Endothelial cell of umbilical vein (primary cell): ENCODE results near the gene FAM210A. TPM values are rescaled to one million over a fixed set of nuclear protein-coding genes. Genes with fewer than 3 reads are reported as not detected.

Source experiments
- BruUV-seq: library from RNA; stranded (reverse); fragments of 400-500 nt; replicated peaks from 2 replicates; lab custom pipeline; 2021; lab: Mats Ljungman, UMichigan
- CTCF ChIA-PET: fragments of 300-600, 350-600 bp; sonication (Branson Sonifier 250); formaldehyde crosslinking; loops from one replicate; lab custom pipeline; 2021; ENCODE audit warnings: antibody characterized with exemption, inconsistent platforms; lab: Charles Lee
- POLR2A ChIA-PET: fragments of 300-600, 350-600 bp; sonication (Branson Sonifier 250); formaldehyde crosslinking; loops from one replicate; lab custom pipeline; 2021; ENCODE audit warnings: antibody characterized with exemption, inconsistent platforms; lab: Charles Lee
- DNase-seq: peaks from one replicate; pipeline ENCODE4 v3.0.0-alpha.2; 2011; ENCODE audit warnings: low read depth, low spot score
- FAIRE-seq: peaks from 2 replicates; lab custom pipeline; 2011; peaks lifted over from hg19 to GRCh38; lab: Jason Lieb, UNC
- H2AFZ ChIP-seq: 2 replicates; pipeline ENCODE4 v1.6.0; 2012; ENCODE audit warnings: low read depth, low read length, control low read depth, inconsistent platforms
- H3K27ac ChIP-seq: 2 replicates; pipeline ENCODE4 v1.5.1; 2011; ENCODE audit warnings: low read depth, mild to moderate bottlenecking, control low read depth, low read length, moderate library complexity; ENCODE audit not compliant: insufficient read depth
- H3K27me3 ChIP-seq, 2 experiments: 2 replicates each; pipeline versions ENCODE4 v1.6.0 to v1.6.1; 2011; ENCODE audit warnings: low read length in 2 of 2, mixed read lengths in 1 of 2; ENCODE audit not compliant: control insufficient read depth in 2 of 2, insufficient read depth in 2 of 2
- H3K36me3 ChIP-seq, 2 experiments: 2 replicates in 1 of 2; 3 replicates in 1 of 2; pipeline ENCODE4 v1.5.1; 2011; ENCODE audit warnings: low read length in 2 of 2, mild to moderate bottlenecking in 1 of 2, moderate library complexity in 1 of 2; ENCODE audit not compliant: control insufficient read depth in 2 of 2, insufficient read depth in 2 of 2; ENCODE audit errors: extremely low read depth in 1 of 2
- H3K4me1 ChIP-seq: 3 replicates; pipeline ENCODE4 v1.5.1; 2011; ENCODE audit warnings: mild to moderate bottlenecking, low read length; ENCODE audit not compliant: control insufficient read depth, insufficient read depth; ENCODE audit errors: extremely low read depth
- H3K4me2 ChIP-seq: 2 replicates; pipeline ENCODE4 v1.6.1; 2011; ENCODE audit warnings: low read length, control low read depth, mixed read lengths; ENCODE audit not compliant: insufficient read depth
- H3K4me3 ChIP-seq, 3 experiments: fragments of 200-600 bp in 1 of 3; sonication (generic), shearing (Covaris generic) in 1 of 3; replicated peaks in 1 of 3; 2 replicates each; pipeline ENCODE4 v1.5.1; 2011 to 2016; ENCODE audit warnings: control low read depth in 3 of 3, low read length in 3 of 3, mild to moderate bottlenecking in 2 of 3, inconsistent platforms in 1 of 3, low read depth in 1 of 3, moderate library complexity in 1 of 3; ENCODE audit not compliant: insufficient read depth in 1 of 3
- H3K79me2 ChIP-seq: 2 replicates; pipeline ENCODE4 v1.6.0; 2012; ENCODE audit warnings: low read length, inconsistent platforms; ENCODE audit not compliant: control insufficient read depth, insufficient read depth
- H3K9ac ChIP-seq: replicated peaks from 2 replicates; pipeline ENCODE3; 2011; ENCODE audit warnings: low read length, control low read depth; ENCODE audit not compliant: insufficient read depth; ENCODE audit errors: extremely low read depth
- H3K9me1 ChIP-seq: replicated peaks from 3 replicates; pipeline ENCODE4 v1.6.0; 2011; ENCODE audit warnings: mild to moderate bottlenecking, low read length; ENCODE audit not compliant: control insufficient read depth, insufficient read depth; ENCODE audit errors: extremely low read depth
- H3K9me3 ChIP-seq: replicated peaks from 2 replicates; pipeline ENCODE4 v1.5.1; 2012; ENCODE audit warnings: low read length, inconsistent platforms; ENCODE audit not compliant: control insufficient read depth, insufficient read depth
- H4K20me1 ChIP-seq: replicated peaks from 2 replicates; pipeline ENCODE3; 2011; ENCODE audit warnings: mild to moderate bottlenecking, low read length; ENCODE audit not compliant: control insufficient read depth, insufficient read depth; ENCODE audit errors: extremely low read depth
- EZH2 ChIP-seq: IDR thresholded peaks from 2 replicates; pipeline ENCODE4 v1.6.1; 2012; ENCODE audit warnings: borderline replicate concordance, low read depth, mild to moderate bottlenecking, moderate library complexity, low read length, inconsistent platforms; ENCODE audit not compliant: severe bottlenecking
- FOS ChIP-seq: IDR thresholded peaks from 2 replicates; pipeline ENCODE4 v1.6.1; 2011; ENCODE audit warnings: mild to moderate bottlenecking, low read length, moderate library complexity, borderline replicate concordance; ENCODE audit not compliant: insufficient read depth
- GATA2 ChIP-seq: IDR thresholded peaks from 2 replicates; pipeline ENCODE4 v1.7.0; 2011; ENCODE audit warnings: low read depth, mild to moderate bottlenecking, moderate library complexity, mixed read lengths, low read length; ENCODE audit not compliant: insufficient read length, insufficient read depth
- JUN ChIP-seq: IDR thresholded peaks from 2 replicates; pipeline ENCODE4 v1.6.1; 2011; ENCODE audit warnings: borderline replicate concordance, low read depth; ENCODE audit not compliant: insufficient read length, insufficient read depth
- MYC ChIP-seq: IDR thresholded peaks from one replicate; pipeline ENCODE4 v1.6.1; 2011; ENCODE audit warnings: mild to moderate bottlenecking, low read depth, low read length
- POLR2A ChIP-seq: IDR thresholded peaks from 2 replicates; pipeline ENCODE4 v1.6.1; 2012; ENCODE audit warnings: low read depth, mild to moderate bottlenecking, control low read depth, low read length
- POLR2AphosphoS5 ChIP-seq: IDR thresholded peaks from 2 replicates; pipeline ENCODE4 v1.6.1; 2012; ENCODE audit warnings: low read depth, mild to moderate bottlenecking, control low read depth, low read length, moderate library complexity; ENCODE audit not compliant: insufficient read depth
- dilution Hi-C: fragments of 300-500 bp; cut with MboI; formaldehyde crosslinking; loops from one replicate; pipeline ENCODE4 v1.15.0; 2019; ENCODE audit warnings: low sequenced_read_pairs; ENCODE audit not compliant: extremely low pct_ligation_motif_present
- intact Hi-C: fragments of 100-400 bp; cut with micrococcal nuclease; formaldehyde crosslinking; loops from one replicate; pipeline ENCODE4 v1.10.0; 2022
- polyA plus RNA-seq, 4 experiments: library from polyadenylated mRNA; depleted of rRNA in 3 of 4; stranded (reverse) in 3 of 4; unstranded in 1 of 4; fragments of >200 nt; gene quantifications; 2 replicates each; pipeline versions ENCODE4 v1.2.1 to v1.2.3, GENCODE V29; 2011 to 2012; ENCODE audit warnings: missing spikeins in 1 of 4
- total RNA-seq: library from RNA; stranded (reverse); gene quantifications from 2 replicates; pipeline ENCODE4 v1.2.3, GENCODE V29; 2021
- TF ChIP-seq, protein P1 (sequence below): IDR thresholded peaks from 2 replicates; pipeline ENCODE4 v1.6.1; 2011; ENCODE audit not compliant: insufficient read depth, insufficient read length
- TF ChIP-seq, protein P2 (sequence below), 2 donors: IDR thresholded peaks; 1 replicate in 1 of 2; 2 replicates in 1 of 2; pipeline ENCODE4 v1.5.1; 2011; ENCODE audit warnings: low read length in 2 of 2, mild to moderate bottlenecking in 2 of 2, moderate library complexity in 2 of 2, control low read depth in 1 of 2, inconsistent platforms in 1 of 2, low read depth in 1 of 2; ENCODE audit not compliant: insufficient read depth in 1 of 2; ENCODE audit errors: extremely low read depth in 1 of 2

Gene FAM210A
- total and polyA plus RNA-seq, 2 donors (not counting 3 experiments of a cell fraction or from before 2014, with no cell fraction given): 7.1 to 17.3 TPM

DNA sequence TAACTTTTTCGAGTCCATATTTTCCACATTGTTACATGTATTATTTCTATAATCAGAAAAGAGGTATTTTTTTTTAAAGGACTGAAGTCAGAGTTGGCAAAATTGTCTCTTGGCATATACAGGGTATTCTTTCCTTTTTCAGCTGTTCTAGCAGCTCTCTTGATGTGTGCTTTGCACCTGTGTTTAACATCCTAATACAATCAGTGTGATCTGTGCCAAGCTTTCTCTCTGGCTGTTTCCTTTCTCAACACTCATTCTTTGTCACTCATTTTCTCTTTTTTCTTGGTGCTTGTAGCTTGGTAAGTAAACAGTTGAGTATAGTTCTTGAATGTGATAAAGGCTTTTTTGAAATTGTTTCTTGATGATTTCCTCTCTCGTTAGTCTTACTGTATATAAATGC, 9.3 kb upstream of the FAM210A start:
- POLR2A ChIA-PET: interaction anchor here (0.8 kb wide), 1 partner anchor 9 kb away, joined by 3 read pairs; no protein-coding TSS in a partner anchor
- Histone ChIP-seq H4K20me1 (no peaks in the 10 kb centered on the region), H3K4me2 (no peak overlapping the region), H3K36me3 (peaks cover 2 to 8% of the 10 kb centered on the region in 2 experiments), H3K9me3 (no peaks in the 10 kb centered on the region), H3K79me2 (peaks cover under 1% of the 10 kb centered on the region), H3K9me1 (no peaks in the 10 kb centered on the region), H3K4me1 (no peaks in the 10 kb centered on the region), H3K9ac (no peak overlapping the region), H3K4me3 (no peak overlapping the region), H3K27ac (no peak overlapping the region), H3K27me3 (no peaks in the 10 kb centered on the region), H2AFZ (no peak overlapping the region)
- CTCF ChIA-PET: interaction anchor here (1.2 to 1.5 kb wide), 2 partner anchors 8 to 14 kb away, joined by 3 to 5 read pairs; no protein-coding TSS in a partner anchor
- intact Hi-C loops (no loop called here), dilution Hi-C loops (no loop called here)
- DNase-seq: peak; percentile 37
- peak; percentile 28 for FAIRE-seq
- BruUV-seq: no TSS peak
- TF ChIP-seq, protein P1, sequence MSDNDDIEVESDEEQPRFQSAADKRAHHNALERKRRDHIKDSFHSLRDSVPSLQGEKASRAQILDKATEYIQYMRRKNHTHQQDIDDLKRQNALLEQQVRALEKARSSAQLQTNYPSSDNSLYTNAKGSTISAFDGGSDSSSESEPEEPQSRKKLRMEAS: no peak
- TF ChIP-seq FOS (no peak), POLR2AphosphoS5 (no peak), EZH2 (no peak), MYC (no peak), JUN (no peak), POLR2A (no peak), GATA2 (no peak)
- TF ChIP-seq, protein P2, sequence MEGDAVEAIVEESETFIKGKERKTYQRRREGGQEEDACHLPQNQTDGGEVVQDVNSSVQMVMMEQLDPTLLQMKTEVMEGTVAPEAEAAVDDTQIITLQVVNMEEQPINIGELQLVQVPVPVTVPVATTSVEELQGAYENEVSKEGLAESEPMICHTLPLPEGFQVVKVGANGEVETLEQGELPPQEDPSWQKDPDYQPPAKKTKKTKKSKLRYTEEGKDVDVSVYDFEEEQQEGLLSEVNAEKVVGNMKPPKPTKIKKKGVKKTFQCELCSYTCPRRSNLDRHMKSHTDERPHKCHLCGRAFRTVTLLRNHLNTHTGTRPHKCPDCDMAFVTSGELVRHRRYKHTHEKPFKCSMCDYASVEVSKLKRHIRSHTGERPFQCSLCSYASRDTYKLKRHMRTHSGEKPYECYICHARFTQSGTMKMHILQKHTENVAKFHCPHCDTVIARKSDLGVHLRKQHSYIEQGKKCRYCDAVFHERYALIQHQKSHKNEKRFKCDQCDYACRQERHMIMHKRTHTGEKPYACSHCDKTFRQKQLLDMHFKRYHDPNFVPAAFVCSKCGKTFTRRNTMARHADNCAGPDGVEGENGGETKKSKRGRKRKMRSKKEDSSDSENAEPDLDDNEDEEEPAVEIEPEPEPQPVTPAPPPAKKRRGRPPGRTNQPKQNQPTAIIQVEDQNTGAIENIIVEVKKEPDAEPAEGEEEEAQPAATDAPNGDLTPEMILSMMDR (IDR thresholded peaks at IDR 0.05; ENCODE audit: extremely low read depth in 1 of 2, insufficient read depth in 1 of 2, low read depth in 1 of 2, low read length in 2 of 2): no peak
